Activated CD4-positive, alpha-beta T cell treated with anti-CD3 and anti-CD28 coated beads, Interleukin-2, Interleukin-6, amounts not matched to agents 100 ng/mL and 50 ng/mL, durations not matched to agents 16 hours and 8 hours (primary cell): Measurements from ENCODE around the gene MAP3K20.
A peak's percentile ranks its signal among the peaks of the same experiment; 100 is the strongest.
"Not testable (repeated sequence)": the region's sequence is repeated elsewhere in the genome, so short reads cannot be mapped to it uniquely, and the experiment has no call there.

Source experiments
- DNase-seq: peaks from one replicate; pipeline ENCODE4 v3.0.0-alpha.2; 2020

The MAP3K20 gene

DNA sequence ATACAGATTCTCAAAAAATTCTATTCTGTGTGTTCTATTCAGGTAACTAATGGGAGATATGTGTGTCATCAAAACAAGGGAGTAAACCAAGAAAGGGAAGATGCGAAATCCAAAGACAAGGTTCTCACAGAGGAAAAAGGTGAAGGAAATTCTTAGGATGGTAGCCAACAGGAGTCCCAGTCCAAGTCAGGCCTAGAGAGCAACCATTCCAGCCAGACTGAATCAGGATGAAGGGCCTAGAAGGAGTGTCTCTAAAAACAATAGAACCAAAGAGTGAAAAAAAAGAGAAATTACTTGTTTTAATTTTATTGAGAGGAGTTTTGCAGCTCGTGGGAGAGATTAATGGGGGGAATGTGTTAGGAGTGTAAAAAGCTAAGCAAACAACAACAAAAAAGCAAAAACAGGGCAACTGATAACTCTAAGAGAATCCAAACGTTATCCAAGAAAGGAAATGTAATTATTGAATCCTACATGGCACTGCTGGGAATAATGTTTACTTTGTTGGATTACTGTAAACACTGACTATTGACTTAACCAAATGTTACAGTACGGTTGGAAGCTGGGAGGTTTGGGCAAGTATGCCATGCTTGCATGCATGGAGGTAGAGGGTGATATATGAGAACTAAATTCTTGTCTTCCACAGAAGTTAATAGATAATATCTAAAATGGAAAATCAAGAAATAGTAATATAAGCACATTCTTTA is 12.3 kb downstream of the MAP3K20 start:
- no peak for DNase-seq

- DNase-seq, result no peak
These were observed 14.7 kb downstream of the MAP3K20 start for GRCh38 chr2:173090276-173090877.

DNA sequence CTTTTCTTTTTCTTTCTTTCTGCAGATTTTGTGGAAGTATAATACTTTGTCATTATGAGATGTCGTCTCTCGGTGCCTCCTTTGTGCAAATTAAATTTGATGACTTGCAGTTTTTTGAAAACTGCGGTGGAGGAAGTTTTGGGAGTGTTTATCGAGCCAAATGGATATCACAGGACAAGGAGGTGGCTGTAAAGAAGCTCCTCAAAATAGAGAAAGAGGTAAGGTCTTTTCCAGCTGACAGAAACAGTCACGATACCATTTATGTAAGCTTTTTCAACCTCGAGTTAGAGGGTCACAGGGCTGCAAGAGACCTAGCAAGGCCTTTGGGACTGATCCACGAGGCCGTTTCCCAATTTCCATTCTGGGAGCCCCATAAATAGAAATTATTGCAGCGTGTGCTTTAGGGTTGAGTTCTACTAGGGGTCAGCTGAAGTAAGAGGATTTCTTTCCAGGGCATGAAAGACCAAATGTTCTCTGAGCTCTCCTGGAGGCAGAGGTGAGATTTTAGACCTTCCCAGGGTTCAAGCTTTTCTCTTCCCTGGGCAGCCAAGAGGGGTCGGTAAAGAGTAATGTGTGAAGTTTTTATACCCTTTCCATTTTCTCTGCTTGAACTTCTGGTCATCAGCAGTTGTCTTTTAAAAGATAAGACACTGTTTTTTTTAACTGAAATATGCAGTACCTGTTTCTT is 15.5 kb downstream of the MAP3K20 start:
- no peak for DNase-seq

DNA sequence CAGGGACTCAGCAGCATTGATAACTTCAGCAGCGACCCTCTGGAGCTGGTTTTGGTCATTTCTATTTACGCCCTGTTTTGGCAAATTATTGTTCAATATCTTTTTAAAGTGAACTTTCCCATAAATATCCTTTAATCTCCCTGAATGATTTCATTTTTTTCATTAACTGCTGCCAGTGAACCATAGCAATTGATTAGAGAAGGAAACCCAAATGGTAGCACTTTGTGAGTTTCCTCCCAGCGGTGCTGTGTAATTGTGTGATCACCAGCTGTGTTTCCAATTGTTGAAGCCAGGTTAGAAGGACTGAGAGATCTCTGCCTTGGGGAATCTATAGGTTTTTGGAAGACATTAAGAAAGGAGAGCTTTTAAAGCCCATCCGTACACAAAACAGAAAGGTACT is 16.3 kb downstream of the MAP3K20 start:
- DNase-seq, result no peak

DNA sequence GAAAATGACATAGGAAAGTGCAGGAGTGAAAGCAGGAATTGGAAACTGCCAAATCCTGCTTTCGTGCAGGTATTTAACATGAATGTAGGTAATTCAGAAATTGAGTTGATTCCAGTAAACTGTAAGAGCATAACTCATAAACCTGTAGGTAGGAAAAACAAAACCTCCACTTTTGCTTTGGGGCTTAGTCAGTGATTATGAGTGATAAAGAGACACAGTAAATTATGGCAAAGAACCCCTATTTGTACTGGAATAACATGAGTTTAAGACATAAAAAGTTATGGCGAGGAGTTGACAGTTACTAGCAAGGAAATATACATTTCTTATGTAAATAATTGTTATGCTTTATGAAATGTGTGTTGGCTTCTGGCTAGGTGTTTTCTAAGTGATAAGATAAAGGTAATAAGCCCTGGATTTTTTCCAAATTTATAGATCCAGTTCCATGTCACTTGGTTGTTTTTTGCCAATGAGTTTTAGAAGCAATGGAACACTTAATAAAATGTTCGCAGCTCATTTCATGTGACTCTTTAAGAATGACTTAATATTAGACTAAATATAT is 17.3 kb downstream of the MAP3K20 start:
- DNase-seq, result no peak

DNA sequence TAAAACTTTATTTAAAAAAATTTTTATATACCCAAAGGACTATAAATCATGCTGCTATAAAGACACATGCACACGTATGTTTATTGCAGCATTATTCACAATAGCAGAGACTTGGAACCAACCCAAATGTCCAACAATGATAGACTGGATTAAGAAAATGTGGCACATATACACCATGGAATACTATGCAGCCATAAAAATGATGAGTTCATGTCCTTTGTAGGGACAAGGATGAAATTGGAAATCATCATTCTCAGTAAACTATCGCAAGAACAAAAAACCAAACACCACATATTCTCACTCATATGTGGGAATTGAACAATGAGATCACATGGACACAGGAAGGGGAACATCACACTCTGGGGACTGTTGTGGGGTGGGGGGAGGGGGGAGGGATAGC is 18.0 kb downstream of the MAP3K20 start:
- not testable (repeated sequence) for DNase-seq

- DNase-seq, result no peak
These were observed 19.1 kb downstream of the MAP3K20 start for GRCh38 chr2:173094731-173095130.

GRCh38 chr2:173095356-173095755 is 19.7 kb downstream of the MAP3K20 start:
- DNase-seq, result no peak

DNA sequence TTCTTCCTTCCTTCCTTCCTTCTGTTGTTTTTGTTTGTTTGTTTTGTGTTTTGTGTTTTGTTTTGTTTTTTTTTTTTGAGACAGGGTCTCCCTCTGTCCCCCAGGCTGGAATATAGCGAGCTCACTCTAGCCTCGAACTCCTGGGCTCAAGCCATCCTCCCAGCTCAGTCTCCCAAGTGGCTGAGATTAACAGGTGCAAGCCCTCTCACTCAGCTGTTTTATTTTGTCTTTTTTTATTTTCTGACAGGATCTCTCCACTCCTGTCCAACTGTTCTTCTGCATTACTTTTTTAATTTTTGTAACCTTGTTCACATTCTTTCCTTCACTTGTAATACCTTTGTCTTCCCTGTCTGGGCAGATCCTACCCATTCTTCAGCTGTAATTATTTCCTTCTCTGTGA is 23.6 kb downstream of the MAP3K20 start:
- DNase-seq, result no peak

DNA sequence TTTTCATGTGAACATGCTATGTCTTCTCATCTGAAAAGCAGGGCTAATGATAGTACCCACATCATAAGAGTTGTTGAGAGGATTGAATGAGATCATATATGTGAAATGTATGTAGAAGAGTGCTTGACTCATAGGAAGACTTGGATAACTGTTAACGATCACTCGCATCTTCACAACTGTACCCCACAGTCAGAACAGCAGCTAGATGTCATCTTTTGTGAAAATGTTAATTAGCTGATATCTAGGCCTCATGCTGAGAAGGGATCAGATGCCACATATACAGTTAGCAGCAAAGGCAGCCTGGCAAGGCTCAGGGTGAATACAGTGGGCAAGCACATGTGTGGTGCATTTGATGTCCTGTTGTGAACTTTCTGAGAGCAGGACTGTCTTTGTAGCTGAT is 24.2 kb downstream of the MAP3K20 start:
- DNase-seq, result peak; percentile 16

DNA sequence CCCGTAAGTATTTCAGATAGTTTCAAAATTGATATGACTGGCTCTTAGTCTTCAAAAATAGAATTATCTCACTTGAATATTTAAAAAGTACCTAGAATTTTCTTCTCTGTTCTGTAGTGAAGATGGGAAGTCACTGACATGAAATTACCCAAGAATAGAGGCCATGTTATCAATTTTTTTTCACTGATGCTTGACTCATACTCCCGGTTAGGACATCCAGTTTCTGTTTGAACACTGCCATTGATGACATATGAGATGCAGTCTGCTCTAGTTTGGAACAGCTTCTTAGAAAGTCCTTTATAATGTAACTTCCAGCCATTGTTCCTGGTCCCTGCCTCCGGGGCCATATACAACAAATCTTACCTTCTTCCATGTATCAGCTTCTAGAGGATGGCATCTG is 26.0 kb downstream of the MAP3K20 start:
- DNase-seq, result peak; percentile 49

DNA sequence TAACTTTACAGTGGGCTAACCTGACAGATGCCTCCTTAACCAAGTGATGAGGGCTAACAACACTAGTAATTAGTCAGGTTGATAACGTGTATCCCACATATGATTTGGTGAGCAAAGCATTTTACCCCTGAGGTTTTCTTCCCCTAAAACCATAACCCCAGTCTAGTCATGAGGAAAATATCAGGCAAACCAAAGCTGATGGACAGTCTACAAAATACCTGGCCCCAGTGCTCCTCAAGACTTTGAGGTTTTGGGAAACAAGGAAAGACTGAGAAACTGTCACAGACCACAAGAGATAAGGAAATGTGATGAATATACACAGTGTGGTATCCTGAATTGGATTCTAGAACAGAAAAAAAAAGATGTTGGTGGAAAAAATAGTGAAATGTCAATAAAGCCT is 28.5 kb downstream of the MAP3K20 start:
- DNase-seq, result no peak

- DNase-seq, result no peak
These were observed 31.4 kb downstream of the MAP3K20 start for GRCh38 chr2:173106959-173107628.

GRCh38 chr2:173107629-173108022 is 32.0 kb downstream of the MAP3K20 start:
- DNase-seq, result no peak

GRCh38 chr2:173109253-173110188 is 33.9 kb downstream of the MAP3K20 start:
- no peak for DNase-seq

DNA sequence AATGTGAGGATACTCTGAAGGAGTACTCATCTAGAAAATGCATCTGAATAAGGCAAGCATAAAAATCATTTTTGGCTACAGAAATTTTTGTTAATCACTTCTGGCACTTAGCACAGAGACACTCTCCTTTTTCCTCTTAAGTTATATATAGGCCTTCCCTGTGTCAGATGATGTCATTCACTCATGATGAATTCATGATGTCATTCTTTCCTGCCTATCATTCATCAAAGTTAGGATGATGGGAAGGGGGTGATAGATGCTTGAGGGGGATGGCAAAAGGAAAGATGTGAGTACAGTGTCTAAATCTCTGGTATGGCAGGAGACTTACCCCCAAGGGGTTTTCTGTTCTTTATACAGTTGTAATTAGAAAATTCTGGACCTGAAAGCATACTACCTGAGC is 42.0 kb downstream of the MAP3K20 start:
- DNase-seq, result no peak

DNA sequence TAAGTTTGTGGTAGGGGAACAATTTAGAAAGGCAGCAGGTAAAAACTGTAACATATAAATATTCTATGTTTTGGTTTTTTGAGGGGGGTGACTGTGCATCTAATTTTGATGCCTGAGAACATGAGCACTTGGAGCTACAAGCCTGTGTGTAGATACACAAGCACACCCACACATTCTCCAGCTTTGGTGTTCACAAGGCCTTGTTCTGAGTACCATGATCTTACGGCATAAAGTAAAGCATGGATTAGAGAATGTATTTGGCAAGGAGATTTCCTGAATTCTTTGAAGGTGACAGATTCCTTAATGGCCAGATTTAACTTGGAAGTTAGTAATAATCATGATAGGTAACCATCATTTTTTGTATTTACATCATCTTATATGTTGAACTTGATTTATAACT is 42.7 kb downstream of the MAP3K20 start:
- DNase-seq, result no peak

DNA sequence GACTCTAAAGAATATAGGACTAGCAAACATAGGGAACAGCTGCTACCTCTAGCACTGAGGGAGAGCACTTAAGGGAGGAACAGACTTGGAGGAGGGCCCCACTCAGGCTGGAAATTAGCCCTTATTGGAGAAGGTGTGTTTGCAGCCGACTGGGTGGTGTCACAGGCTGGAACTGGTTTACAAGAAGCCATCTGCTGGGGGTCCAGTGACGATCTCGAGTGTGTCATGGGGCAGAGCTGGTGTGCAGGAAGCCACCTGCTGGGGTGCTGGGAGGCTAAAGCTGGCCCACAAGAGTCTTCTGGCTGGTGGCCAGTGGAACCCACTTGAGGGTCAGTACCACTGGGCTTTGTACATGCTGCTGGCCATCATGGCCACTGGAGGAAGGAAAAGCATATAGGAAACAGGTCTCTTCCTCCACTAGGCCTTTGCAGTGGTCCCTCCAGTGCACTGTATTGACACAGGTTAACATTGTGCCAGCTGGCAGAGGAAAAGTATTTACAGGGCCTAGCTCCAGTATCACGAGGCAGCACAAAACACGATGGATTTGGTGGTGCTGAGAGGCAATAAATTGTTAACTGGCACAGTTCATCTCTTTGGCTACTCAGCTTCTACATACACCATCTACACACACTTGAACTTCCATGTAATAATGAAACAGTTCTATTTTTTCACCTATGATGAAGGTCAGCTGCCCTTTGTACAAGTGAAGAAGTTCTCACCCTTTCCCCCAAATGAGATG is 43.6 kb downstream of the MAP3K20 start:
- DNase-seq, result no peak

- DNase-seq, result no peak
These were observed 44.3 kb downstream of the MAP3K20 start for GRCh38 chr2:173119944-173120343.

- no peak for DNase-seq
These were observed 47.3 kb downstream of the MAP3K20 start for GRCh38 chr2:173122936-173123335.

DNA sequence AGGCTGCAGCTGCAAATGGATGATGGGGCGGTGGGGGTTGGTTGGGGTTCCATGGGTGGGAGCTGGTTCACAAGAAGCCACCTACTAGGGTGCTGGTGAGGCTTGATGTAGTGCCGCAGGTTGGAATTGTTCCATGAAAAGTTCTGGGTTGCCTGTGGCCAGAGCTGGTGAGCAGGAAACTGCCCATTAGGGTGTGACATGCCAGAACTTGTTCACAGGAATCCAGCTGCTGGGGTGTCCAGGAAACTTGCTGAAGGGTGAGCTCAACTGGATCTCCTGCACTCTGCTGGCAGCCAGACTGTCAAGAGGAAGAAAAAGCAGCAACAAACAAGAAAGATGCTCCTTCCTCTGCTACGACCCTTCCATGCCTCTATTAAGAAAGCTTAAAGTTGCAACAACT is 48.8 kb downstream of the MAP3K20 start:
- DNase-seq, result no peak

- no peak for DNase-seq
These were observed 51.2 kb downstream of the MAP3K20 start for GRCh38 chr2:173126819-173127218.
